ENCODE data around the gene CHTOP. TPM values are rescaled to one million over a fixed set of nuclear protein-coding genes. Genes with fewer than 3 reads are reported as not detected.

CHTOP gene
- total and polyA plus RNA-seq, 4 experiments from 2014 or later, result 42.2 to 149 (median 110) TPM

DNA sequence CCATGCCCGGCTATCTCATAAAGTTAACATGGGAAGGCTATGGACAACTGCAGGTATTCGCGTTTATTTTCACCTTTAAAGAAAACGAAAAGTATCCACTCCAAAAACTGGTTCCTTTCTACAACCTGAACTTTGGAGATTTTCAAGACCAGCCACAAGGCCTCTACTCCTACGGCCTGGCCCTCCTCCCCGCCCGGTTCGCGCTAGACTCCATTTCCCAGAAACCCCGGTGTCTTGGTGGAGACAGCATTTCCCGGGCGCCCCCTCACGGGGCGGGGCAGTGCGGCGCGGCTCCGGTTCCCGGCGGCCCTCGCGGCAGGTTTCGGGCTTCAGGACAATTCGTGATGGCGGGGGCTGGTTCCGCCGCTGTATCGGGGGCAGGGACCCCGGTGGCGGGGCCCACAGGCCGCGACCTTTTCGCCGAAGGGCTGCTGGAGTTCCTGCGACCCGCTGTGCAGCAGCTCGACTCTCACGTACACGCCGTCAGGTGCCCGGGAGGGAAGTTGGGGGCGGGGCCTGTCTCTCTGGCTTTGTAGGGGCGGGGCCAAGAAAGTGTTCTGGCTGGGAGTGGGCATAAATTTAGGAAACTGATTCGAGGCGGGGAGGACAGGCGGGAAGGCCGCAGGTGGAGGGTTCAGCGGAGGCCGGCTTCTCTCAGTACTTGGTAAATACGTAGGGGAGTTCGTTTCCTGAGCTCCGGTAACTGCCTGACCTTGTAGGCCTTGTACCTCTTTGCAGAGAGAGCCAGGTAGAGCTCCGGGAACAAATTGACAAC, 24.7 kb downstream of the CHTOP start, which contains the start of gene SNAPIN:
SNAPIN (plus strand) TSS at position 304 of the 775 bp plus-strand sequence; CDS start at position 345, 41 bp downstream.
- Histone ChIP-seq H3K27ac (ENCODE audit: low read depth, low read length) (peak within 1 kb of the TSS; percentile 89), H3K4me3 (ENCODE audit: low read length in 2 of 2) (peak within 1 kb of the TSS; percentile 66 to 67), H3K9me3 (ENCODE audit: control insufficient read depth in 1 of 2, low read length in 2 of 2) (no peaks in the 10 kb centered on the region), H3K27me3 (ENCODE audit: insufficient read depth, low read length) (no peaks in the 10 kb centered on the region), H3K36me3 (ENCODE audit: insufficient read depth, low read length) (peaks cover 28% of the 10 kb centered on the region), H3K4me1 (ENCODE audit: insufficient read depth, low read length) (peaks cover 19% of the 10 kb centered on the region)
- DNase-seq, result peak; percentile 88 to 91 (median 89)
- POLR2A ChIA-PET (ENCODE audit: partially characterized antibody), result interaction anchor here (1.0 to 3.0 kb wide), 13 partner anchors 9 to 332 kb away, joined by 3 to 33 read pairs (median 7); partner anchors contain the start of genes CHTOP, ILF2, RPS27 and S100A4
- Mint-ChIP-seq H3K36me3 (peaks cover 23 to 35% of the 10 kb centered on the region in 2 donors), H3K27me3 (no peaks in the 10 kb centered on the region), H3K9me3 (no peaks in the 10 kb centered on the region), H3K4me3 (peak within 1 kb of the TSS; percentile 94 to 97 (median 96)), H3K4me1 (peaks cover 9 to 25% (median 14%) of the 10 kb centered on the region in 4 donors), H3K27ac (peak within 1 kb of the TSS; percentile 89 to 97 (median 95))
- CTCF ChIA-PET (ENCODE audit: partially characterized antibody), result interaction anchor here (1.2 kb wide), 1 partner anchor 148 kb away, joined by 3 read pairs; no protein-coding TSS in a partner anchor
- intact Hi-C loops (cut with micrococcal nuclease), result loop anchor here (1.0 to 2.0 kb wide), 3 partner anchors 13 to 24 kb away; partner anchors contain the start of genes CHTOP and NPR1

DNA sequence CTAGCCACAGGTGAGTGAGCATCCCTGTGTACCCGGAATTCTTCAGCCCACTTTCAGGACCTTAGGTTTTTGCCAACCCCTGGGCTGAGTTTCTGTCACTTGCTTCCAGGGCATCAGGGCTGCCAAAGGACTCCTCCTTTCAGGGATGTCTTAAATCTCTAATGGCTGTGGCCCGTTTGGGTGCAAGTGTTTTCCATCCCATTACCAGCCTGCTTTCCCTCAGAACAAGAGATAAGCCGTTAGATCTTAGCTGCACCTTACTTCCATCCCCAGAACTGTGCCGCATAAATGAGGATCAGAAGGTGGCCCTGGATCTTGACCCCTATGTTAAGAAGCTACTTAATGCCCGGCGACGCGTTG, 25.3 kb downstream of the CHTOP start:
- H3K27ac ChIP-seq (ENCODE audit: low read depth, low read length), result peak overlapping the region; percentile 89
- peaks cover 19% of the 10 kb centered on the region for H3K4me1 ChIP-seq (ENCODE audit: insufficient read depth, low read length)
- peaks cover 33% of the 10 kb centered on the region for H3K36me3 ChIP-seq (ENCODE audit: insufficient read depth, low read length)
- H3K4me3 Mint-ChIP-seq, result peak overlapping the region; percentile 94 to 97 (median 96)
- H3K4me1 Mint-ChIP-seq, result peaks cover 9 to 21% (median 14%) of the 10 kb centered on the region in 4 donors
- H3K9me3 ChIP-seq (ENCODE audit: control insufficient read depth in 1 of 2, low read length in 2 of 2), result no peaks in the 10 kb centered on the region
- H3K36me3 Mint-ChIP-seq, result peaks cover 26 to 40% of the 10 kb centered on the region in 2 donors
- POLR2A ChIA-PET (ENCODE audit: partially characterized antibody), result interaction anchor here (1.0 to 3.0 kb wide), 13 partner anchors 8 to 331 kb away, joined by 3 to 33 read pairs (median 7); partner anchors contain the start of genes CHTOP, ILF2, RPS27 and S100A4
- no peaks in the 10 kb centered on the region for H3K27me3 Mint-ChIP-seq
- no peaks in the 10 kb centered on the region for H3K27me3 ChIP-seq (ENCODE audit: insufficient read depth, low read length)
- no peaks in the 10 kb centered on the region for H3K9me3 Mint-ChIP-seq
- peak overlapping the region; percentile 89 to 97 (median 95) for H3K27ac Mint-ChIP-seq
- peak overlapping the region; percentile 66 to 67 for H3K4me3 ChIP-seq (ENCODE audit: low read length in 2 of 2)
- no peak for DNase-seq
- intact Hi-C loops (cut with micrococcal nuclease), result loop anchor here (2.0 kb wide), 1 partner anchor 20 kb away; the partner anchor contains the start of gene NPR1
- CTCF ChIA-PET (ENCODE audit: partially characterized antibody), result interaction anchor here (0.7 to 1.2 kb wide), 2 partner anchors 25 to 148 kb away, joined by 3 read pairs; partner anchors contain the start of gene CHTOP

DNA sequence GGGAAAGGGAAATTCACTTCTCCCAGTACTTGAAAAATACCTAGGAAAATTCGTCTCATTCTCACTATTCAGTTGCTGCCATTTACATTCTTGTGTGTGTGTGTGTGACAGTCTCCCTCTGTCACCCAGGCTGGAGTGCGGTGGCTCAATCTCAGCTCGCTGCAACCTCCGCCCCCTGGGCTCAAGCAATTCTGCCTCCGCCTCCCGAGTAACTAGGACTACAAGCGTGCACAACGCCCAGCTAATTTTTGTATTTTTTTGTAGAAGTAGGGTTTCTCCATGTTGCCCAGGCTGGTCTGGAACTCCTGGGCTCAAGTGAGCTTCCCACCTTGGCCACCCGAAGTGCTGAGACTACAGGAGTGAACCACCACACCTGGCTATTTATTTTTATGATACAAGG, 25.8 kb downstream of the CHTOP start:
- ChIA-PET POLR2A (ENCODE audit: partially characterized antibody) (interaction anchor here (0.6 to 3.0 kb wide), 12 partner anchors 9 to 599 kb away, joined by 3 to 33 read pairs (median 6); partner anchors contain the start of genes CHTOP, ILF2 and S100A6), CTCF (ENCODE audit: partially characterized antibody) (interaction anchor here (0.7 kb wide), 2 partner anchors 25 to 308 kb away, joined by 3 to 4 read pairs; partner anchors contain the start of gene CHTOP)
- Mint-ChIP-seq H3K4me1 (peaks cover 9 to 21% (median 14%) of the 10 kb centered on the region in 4 donors), H3K27me3 (no peaks in the 10 kb centered on the region), H3K36me3 (peaks cover 31 to 44% of the 10 kb centered on the region in 2 donors), H3K27ac (peak overlapping the region in 6 of 7 donors; percentile 89 to 97 (median 96)), H3K9me3 (no peaks in the 10 kb centered on the region), H3K4me3 (peak overlapping the region; percentile 94 to 97 (median 96))
- H3K4me3 ChIP-seq (ENCODE audit: low read length in 2 of 2), result peak overlapping the region in 1 of 2 donors; percentile 67
- H3K36me3 ChIP-seq (ENCODE audit: insufficient read depth, low read length), result peaks cover 38% of the 10 kb centered on the region
- intact Hi-C loops (cut with micrococcal nuclease), result loop anchor here (2.0 kb wide), 1 partner anchor 19 kb away; the partner anchor contains the start of gene NPR1
- no peak for DNase-seq
- H3K9me3 ChIP-seq (ENCODE audit: control insufficient read depth in 1 of 2, low read length in 2 of 2), result no peaks in the 10 kb centered on the region
- H3K27me3 ChIP-seq (ENCODE audit: insufficient read depth, low read length), result no peaks in the 10 kb centered on the region
- peaks cover 19% of the 10 kb centered on the region for H3K4me1 ChIP-seq (ENCODE audit: insufficient read depth, low read length)
- H3K27ac ChIP-seq (ENCODE audit: low read depth, low read length), result peak overlapping the region; percentile 89

DNA sequence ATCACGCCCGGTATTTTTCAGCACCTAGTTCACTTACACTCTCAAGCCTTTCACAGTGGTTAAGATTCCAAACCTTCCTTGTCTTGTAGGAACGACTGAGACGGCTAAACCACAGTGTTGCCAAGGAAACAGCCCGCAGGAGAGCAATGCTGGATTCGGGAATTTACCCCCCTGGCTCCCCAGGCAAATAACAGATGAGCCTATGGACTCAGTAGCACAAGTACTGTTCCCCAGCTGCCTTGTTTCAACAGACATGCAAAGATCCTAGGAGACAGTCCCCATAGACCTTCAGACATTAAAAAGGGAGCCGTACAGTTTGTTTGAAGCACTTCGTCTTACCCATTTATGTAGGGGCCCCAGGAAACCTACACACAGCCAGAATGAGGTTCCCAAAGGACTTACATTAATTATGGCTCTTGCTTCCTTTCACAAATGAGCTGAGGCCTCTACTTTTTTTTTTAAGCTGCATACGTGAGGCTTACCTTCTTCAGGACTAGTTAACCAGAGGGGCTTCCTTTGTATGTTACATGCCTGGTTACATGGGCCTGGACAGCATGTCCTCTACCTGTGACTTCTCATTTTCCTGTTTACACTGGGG, 27.3 kb downstream of the CHTOP start:
- H3K36me3 Mint-ChIP-seq, result peaks cover 47 to 56% of the 10 kb centered on the region in 2 donors
- Histone ChIP-seq H3K27me3 (ENCODE audit: insufficient read depth, low read length) (no peaks in the 10 kb centered on the region), H3K4me3 (ENCODE audit: low read length in 2 of 2) (no peak overlapping the region), H3K9me3 (ENCODE audit: control insufficient read depth in 1 of 2, low read length in 2 of 2) (no peaks in the 10 kb centered on the region), H3K27ac (ENCODE audit: low read depth, low read length) (no peak overlapping the region), H3K4me1 (ENCODE audit: insufficient read depth, low read length) (peaks cover 19% of the 10 kb centered on the region), H3K36me3 (ENCODE audit: insufficient read depth, low read length) (peaks cover 54% of the 10 kb centered on the region)
- no peaks in the 10 kb centered on the region for H3K27me3 Mint-ChIP-seq
- peak overlapping the region in 3 of 8 donors; percentile 6 to 55 (median 14) for H3K4me3 Mint-ChIP-seq
- POLR2A ChIA-PET (ENCODE audit: partially characterized antibody), result interaction anchor here (1.7 kb wide), 1 partner anchor 66 kb away, joined by 4 read pairs; the partner anchor contains the start of gene INTS3
- DNase-seq, result no peak
- intact Hi-C loops (cut with micrococcal nuclease), result no loop called here
- no peaks in the 10 kb centered on the region for H3K9me3 Mint-ChIP-seq
- peaks cover 8 to 19% (median 14%) of the 10 kb centered on the region in 4 donors for H3K4me1 Mint-ChIP-seq
- CTCF ChIA-PET (ENCODE audit: partially characterized antibody), result no interaction called here
- H3K27ac Mint-ChIP-seq, result peak overlapping the region in 5 of 7 donors; percentile 31 to 65 (median 62)

DNA sequence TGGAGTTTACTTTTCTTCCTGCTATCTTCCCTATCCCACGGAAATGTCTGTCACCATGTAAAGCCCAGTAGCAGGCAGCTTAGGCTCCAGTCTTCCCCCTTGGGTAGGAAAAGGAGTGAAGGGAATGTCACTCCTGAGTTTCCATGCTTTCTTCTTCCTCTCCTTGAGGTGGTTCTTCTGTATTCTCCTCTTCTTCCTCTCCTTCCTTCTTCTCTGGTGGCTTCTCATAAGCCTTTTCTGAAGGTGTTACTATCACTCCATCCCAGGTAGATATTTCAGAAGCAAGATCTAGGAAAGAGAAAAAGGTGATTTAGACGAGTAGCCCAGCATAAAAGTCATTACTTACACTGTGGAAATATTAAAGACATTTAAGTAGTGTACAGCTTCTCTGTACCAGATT, 28.4 kb downstream of the CHTOP start:
- intact Hi-C loops (cut with micrococcal nuclease), result no loop called here
- Mint-ChIP-seq H3K27ac (peak overlapping the region in 3 of 7 donors; percentile 11 to 87 (median 22)), H3K36me3 (peaks cover 53 to 61% of the 10 kb centered on the region in 2 donors)

DNA sequence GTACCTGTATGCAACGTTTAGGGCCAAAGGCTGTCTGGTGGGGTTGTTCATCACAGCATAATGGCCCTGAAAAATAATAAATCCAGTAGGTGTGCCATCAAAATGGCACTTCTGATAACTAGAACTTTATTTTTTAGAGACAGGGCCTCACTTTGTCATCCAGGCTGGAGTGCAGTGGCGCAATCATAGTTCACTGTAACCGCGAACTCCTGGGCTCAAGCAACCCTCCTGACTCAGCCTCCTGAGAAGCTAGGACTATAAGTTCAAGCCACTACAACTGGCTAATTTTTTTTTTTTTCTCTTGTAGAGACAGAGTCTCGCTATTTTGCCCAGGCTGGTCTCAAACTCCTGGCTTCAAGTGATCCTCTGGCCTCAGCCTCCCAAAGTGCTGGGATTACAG, 29.3 kb downstream of the CHTOP start:
- Histone ChIP-seq H3K4me1 (ENCODE audit: insufficient read depth, low read length) (peaks cover 16% of the 10 kb centered on the region), H3K4me3 (ENCODE audit: low read length in 2 of 2) (no peak overlapping the region), H3K9me3 (ENCODE audit: control insufficient read depth in 1 of 2, low read length in 2 of 2) (no peaks in the 10 kb centered on the region), H3K27me3 (ENCODE audit: insufficient read depth, low read length) (no peaks in the 10 kb centered on the region), H3K27ac (ENCODE audit: low read depth, low read length) (no peak overlapping the region), H3K36me3 (ENCODE audit: insufficient read depth, low read length) (peaks cover 74% of the 10 kb centered on the region)
- peaks cover 62 to 70% of the 10 kb centered on the region in 2 donors for H3K36me3 Mint-ChIP-seq
- POLR2A ChIA-PET (ENCODE audit: partially characterized antibody), result no interaction called here
- no peak overlapping the region for H3K4me3 Mint-ChIP-seq
- no peak for DNase-seq
- no peaks in the 10 kb centered on the region for H3K9me3 Mint-ChIP-seq
- H3K27me3 Mint-ChIP-seq, result no peaks in the 10 kb centered on the region
- CTCF ChIA-PET (ENCODE audit: partially characterized antibody), result no interaction called here
- no peak overlapping the region for H3K27ac Mint-ChIP-seq
- intact Hi-C loops (cut with micrococcal nuclease), result no loop called here
- peaks cover 9 to 26% (median 16%) of the 10 kb centered on the region in 4 donors for H3K4me1 Mint-ChIP-seq

More for the DNA sequence above, 28.4 kb downstream of the CHTOP start:
- Mint-ChIP-seq H3K27me3 (no peaks in the 10 kb centered on the region), H3K4me3 (no peak overlapping the region), H3K4me1 (peaks cover 7 to 18% (median 13%) of the 10 kb centered on the region in 4 donors), H3K9me3 (no peaks in the 10 kb centered on the region)
- Histone ChIP-seq H3K9me3 (ENCODE audit: control insufficient read depth in 1 of 2, low read length in 2 of 2) (no peaks in the 10 kb centered on the region), H3K36me3 (ENCODE audit: insufficient read depth, low read length) (peaks cover 65% of the 10 kb centered on the region), H3K4me1 (ENCODE audit: insufficient read depth, low read length) (peaks cover 19% of the 10 kb centered on the region), H3K27me3 (ENCODE audit: insufficient read depth, low read length) (no peaks in the 10 kb centered on the region), H3K27ac (ENCODE audit: low read depth, low read length) (no peak overlapping the region), H3K4me3 (ENCODE audit: low read length in 2 of 2) (no peak overlapping the region)
- no peak for DNase-seq
- CTCF ChIA-PET (ENCODE audit: partially characterized antibody), result no interaction called here
- POLR2A ChIA-PET (ENCODE audit: partially characterized antibody), result interaction anchor here (1.7 kb wide), 1 partner anchor 65 kb away, joined by 4 read pairs; the partner anchor contains the start of gene INTS3

Measured in CD4-positive, alpha-beta memory T cell (primary cell).